Activated T-helper 1 cell treated with anti-CD3 and anti-CD28 coated beads, Interleukin-12 subunit alpha, Interleukin-12 subunit beta, Interleukin-2, Interleukin-4 antibody, amounts not matched to agents 30 ng/mL and 10 ng/mL and 1 ng/mL, durations not matched to agents 14 hours and 24 hours and 36 hours (primary cell): ENCODE measurements around the gene GPR152. TPM values are rescaled to one million over a fixed set of nuclear protein-coding genes. Genes with fewer than 3 reads are reported as not detected.
"Not testable (repeated sequence)": the region's sequence is repeated elsewhere in the genome, so short reads cannot be mapped to it uniquely, and the experiment has no call there.

Experiments used
- DNase-seq: peaks from one replicate; pipeline ENCODE4 v3.0.0; 2021; ENCODE audit warnings: low spot score
- H3K27ac Mint-ChIP-seq: one replicate; pipeline ENCODE4 v1.8.0; 2021; ENCODE audit warnings: mild to moderate bottlenecking, mixed read lengths
- H3K27me3 Mint-ChIP-seq: one replicate; pipeline ENCODE4 v1.8.0; 2022; ENCODE audit warnings: mild to moderate bottlenecking, moderate library complexity, mixed read lengths; ENCODE audit not compliant: insufficient read depth
- H3K36me3 Mint-ChIP-seq: one replicate; pipeline ENCODE4 v1.8.0; 2021; ENCODE audit warnings: low read depth, mixed read lengths
- H3K4me1 Mint-ChIP-seq: one replicate; pipeline ENCODE4 v1.8.0; 2021; ENCODE audit warnings: low read depth, mixed read lengths
- H3K4me3 Mint-ChIP-seq: one replicate; pipeline ENCODE4 v1.8.0; 2021; ENCODE audit warnings: mild to moderate bottlenecking, moderate library complexity, mixed read lengths
- H3K9me3 Mint-ChIP-seq: one replicate; pipeline ENCODE4 v1.8.0; 2021; ENCODE audit warnings: mixed read lengths
- intact Hi-C: fragments of 100-400 bp; cut with micrococcal nuclease; formaldehyde crosslinking; loops from one replicate; pipeline ENCODE4 v1.15.1; 2024
- total RNA-seq: library from RNA; stranded (reverse); gene quantifications from 2 replicates; pipeline ENCODE4 v1.2.3, GENCODE V29; 2022

The GPR152 gene
- total RNA-seq, 1 donor from 2014 or later: not detected

- peaks cover 75% of the 10 kb centered on the region for H3K4me1 Mint-ChIP-seq
- H3K36me3 Mint-ChIP-seq: peaks cover 32% of the 10 kb centered on the region
- no peaks in the 10 kb centered on the region for H3K9me3 Mint-ChIP-seq
Observed at GRCh38 chr11:67409261-67409666, 43.3 kb downstream of the GPR152 start.

GRCh38 chr11:67408437-67409200, 43.9 kb downstream of the GPR152 start:
- H3K4me1 Mint-ChIP-seq: peaks cover 77% of the 10 kb centered on the region
- H3K4me3 Mint-ChIP-seq: peak overlapping the region; percentile 88
- H3K27ac Mint-ChIP-seq: peak overlapping the region; percentile 92
- no peak for DNase-seq
- peaks cover 34% of the 10 kb centered on the region for H3K36me3 Mint-ChIP-seq
- H3K27me3 Mint-ChIP-seq: peaks cover 2% of the 10 kb centered on the region
- intact Hi-C loops: loop anchor here (1.0 to 10.0 kb wide), 4 partner anchors 13 to 1554 kb away; partner anchors contain the start of genes CFL1, CHKA and NDUFV1
- H3K9me3 Mint-ChIP-seq: no peaks in the 10 kb centered on the region

More at GRCh38 chr11:67409261-67409666, 43.3 kb downstream of the GPR152 start:
- peak; percentile 78 for DNase-seq
- Mint-ChIP-seq H3K27ac (peak overlapping the region; percentile 94), H3K27me3 (peaks cover 2% of the 10 kb centered on the region), H3K4me3 (peak overlapping the region; percentile 88)
- intact Hi-C loops: loop anchor here (1.0 to 10.0 kb wide), 4 partner anchors 12 to 1554 kb away; partner anchors contain the start of genes CFL1, CHKA and NDUFV1

- H3K9me3 Mint-ChIP-seq: no peaks in the 10 kb centered on the region
- intact Hi-C loops: loop anchor here (1.0 to 10.0 kb wide), 4 partner anchors 99 to 1553 kb away; partner anchors contain the start of genes CFL1, CHKA and NDUFV1
- DNase-seq: no peak
- peak overlapping the region; percentile 92 for H3K27ac Mint-ChIP-seq
- H3K4me1 Mint-ChIP-seq: peaks cover 69% of the 10 kb centered on the region
- peaks cover 32% of the 10 kb centered on the region for H3K36me3 Mint-ChIP-seq
- peak overlapping the region; percentile 88 for H3K4me3 Mint-ChIP-seq
- H3K27me3 Mint-ChIP-seq: no peaks in the 10 kb centered on the region
Observed at GRCh38 chr11:67407688-67408163, 44.8 kb downstream of the GPR152 start.

GRCh38 chr11:67406969-67407687, 45.4 kb downstream of the GPR152 start:
- no peak for DNase-seq
- Mint-ChIP-seq H3K36me3 (peaks cover 32% of the 10 kb centered on the region), H3K27ac (peak overlapping the region; percentile 92), H3K9me3 (no peaks in the 10 kb centered on the region), H3K4me1 (peaks cover 63% of the 10 kb centered on the region), H3K4me3 (peak overlapping the region; percentile 88), H3K27me3 (no peaks in the 10 kb centered on the region)
- intact Hi-C loops: loop anchor here (1.0 to 10.0 kb wide), 4 partner anchors 99 to 1552 kb away; partner anchors contain the start of genes CFL1, CHKA and NDUFV1

- no peaks in the 10 kb centered on the region for H3K9me3 Mint-ChIP-seq
- H3K36me3 Mint-ChIP-seq: peaks cover 32% of the 10 kb centered on the region
- intact Hi-C loops: loop anchor here (5.0 to 10.0 kb wide), 3 partner anchors 198 to 1552 kb away; partner anchors contain the start of genes CFL1, CHKA and NDUFV1
- peak overlapping the region; percentile 88 for H3K4me3 Mint-ChIP-seq
- no peak for DNase-seq
- H3K27ac Mint-ChIP-seq: peak overlapping the region; percentile 92
- H3K4me1 Mint-ChIP-seq: peaks cover 56% of the 10 kb centered on the region
- no peaks in the 10 kb centered on the region for H3K27me3 Mint-ChIP-seq
Observed at GRCh38 chr11:67406420-67406968, 46.0 kb downstream of the GPR152 start.

DNA sequence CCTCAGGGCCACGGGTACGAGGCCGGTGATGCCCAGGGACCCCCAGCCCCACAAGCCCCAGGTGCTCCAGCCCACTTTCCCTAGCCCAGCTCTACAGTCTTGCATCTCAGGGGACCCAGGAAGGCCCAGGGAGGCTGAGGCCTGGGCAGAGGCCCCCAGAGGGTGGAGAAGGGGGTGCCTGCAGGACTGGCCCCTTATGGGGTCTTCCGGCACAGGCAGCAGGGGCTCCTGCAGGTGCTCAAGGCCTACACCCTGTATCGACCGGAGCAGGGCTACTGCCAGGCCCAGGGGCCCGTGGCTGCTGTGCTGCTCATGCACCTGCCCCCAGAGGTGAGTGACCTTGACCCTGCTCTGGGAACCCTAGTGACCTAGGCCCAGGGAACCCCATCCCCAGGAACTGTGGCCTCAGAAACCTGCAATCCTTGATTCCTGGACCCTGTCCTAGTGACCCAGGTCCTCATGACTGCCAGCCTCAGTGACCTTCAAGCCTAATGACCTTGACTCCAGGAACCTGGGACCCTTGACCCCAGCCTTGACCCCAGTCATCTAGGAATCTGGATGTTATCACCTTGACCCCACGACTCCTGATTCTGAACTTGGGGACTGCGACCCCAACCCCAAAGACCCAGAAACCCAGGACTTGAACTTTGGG, 46.7 kb downstream of the GPR152 start:
- Mint-ChIP-seq H3K36me3 (peaks cover 32% of the 10 kb centered on the region), H3K4me3 (peak overlapping the region; percentile 88), H3K4me1 (peaks cover 56% of the 10 kb centered on the region), H3K27ac (peak overlapping the region; percentile 92), H3K9me3 (no peaks in the 10 kb centered on the region), H3K27me3 (no peaks in the 10 kb centered on the region)
- no peak for DNase-seq
- intact Hi-C loops: loop anchor here (5.0 to 10.0 kb wide), 3 partner anchors 199 to 1551 kb away; partner anchors contain the start of genes CFL1, CHKA and NDUFV1

DNA sequence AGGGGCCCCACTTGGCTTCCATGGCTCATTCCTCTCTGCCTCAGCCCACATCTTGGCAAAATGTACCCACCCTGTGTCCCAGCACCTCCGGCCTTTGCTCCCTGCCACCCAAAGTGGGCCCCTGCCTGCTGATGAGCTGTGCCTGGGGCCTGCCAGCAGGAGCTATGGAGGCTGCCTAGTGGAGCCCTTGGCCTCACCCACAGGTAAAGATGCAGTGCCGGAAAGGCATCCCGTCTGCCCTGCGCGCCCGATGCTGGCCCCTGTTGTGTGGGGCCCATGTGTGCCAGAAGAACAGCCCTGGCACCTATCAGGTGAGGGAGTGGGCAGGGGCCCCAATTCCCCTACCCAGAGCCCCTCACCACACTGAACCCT, 47.3 kb downstream of the GPR152 start:
- intact Hi-C loops: loop anchor here (5.0 to 10.0 kb wide), 3 partner anchors 200 to 1550 kb away; partner anchors contain the start of genes CFL1, CHKA and NDUFV1
- no peak for DNase-seq
- no peaks in the 10 kb centered on the region for H3K27me3 Mint-ChIP-seq
- H3K4me3 Mint-ChIP-seq: peak overlapping the region; percentile 88
- H3K4me1 Mint-ChIP-seq: peaks cover 60% of the 10 kb centered on the region
- H3K27ac Mint-ChIP-seq: peak overlapping the region; percentile 88
- H3K36me3 Mint-ChIP-seq: peaks cover 35% of the 10 kb centered on the region
- no peaks in the 10 kb centered on the region for H3K9me3 Mint-ChIP-seq

DNA sequence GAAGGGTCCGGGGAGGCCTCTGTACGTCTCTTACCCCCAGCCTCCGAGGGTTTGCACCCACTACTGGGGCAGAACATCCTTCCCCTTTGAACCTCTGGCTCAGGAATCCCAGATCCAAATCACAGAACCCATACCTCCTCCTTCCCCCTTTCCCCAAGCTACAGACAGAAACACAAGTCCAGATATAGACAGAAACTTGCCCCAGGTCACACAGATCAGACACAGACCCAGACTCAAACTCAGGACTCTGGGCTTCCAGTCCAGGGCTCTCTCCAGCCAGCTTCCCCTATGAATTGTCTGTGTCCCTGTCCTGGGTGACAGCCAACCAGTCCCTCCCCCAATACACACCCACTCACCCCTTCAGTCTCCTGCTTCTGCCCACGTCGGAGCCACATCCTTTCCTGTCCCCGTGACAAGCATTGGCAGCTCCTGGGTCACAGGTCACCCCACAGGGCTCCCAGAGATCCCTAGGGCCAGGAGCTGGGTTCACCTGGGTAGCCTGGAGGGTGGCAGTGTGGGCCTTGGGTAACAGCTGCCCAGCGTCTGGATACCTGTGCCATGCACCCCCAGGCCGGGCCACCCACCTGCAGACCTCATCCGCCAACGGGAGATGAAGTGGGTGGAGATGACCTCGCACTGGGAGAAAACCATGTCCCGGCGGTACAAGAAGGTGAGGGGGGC, 47.9 kb downstream of the GPR152 start:
- intact Hi-C loops: loop anchor here (5.0 to 10.0 kb wide), 5 partner anchors 137 to 1550 kb away; partner anchors contain the start of genes CFL1, CHKA, GRK2 and NDUFV1
- Mint-ChIP-seq H3K36me3 (peaks cover 34% of the 10 kb centered on the region), H3K4me3 (peak overlapping the region; percentile 88), H3K9me3 (no peaks in the 10 kb centered on the region), H3K27ac (peak overlapping the region; percentile 88), H3K27me3 (no peaks in the 10 kb centered on the region), H3K4me1 (peaks cover 58% of the 10 kb centered on the region)
- DNase-seq: peak; percentile 46

DNA sequence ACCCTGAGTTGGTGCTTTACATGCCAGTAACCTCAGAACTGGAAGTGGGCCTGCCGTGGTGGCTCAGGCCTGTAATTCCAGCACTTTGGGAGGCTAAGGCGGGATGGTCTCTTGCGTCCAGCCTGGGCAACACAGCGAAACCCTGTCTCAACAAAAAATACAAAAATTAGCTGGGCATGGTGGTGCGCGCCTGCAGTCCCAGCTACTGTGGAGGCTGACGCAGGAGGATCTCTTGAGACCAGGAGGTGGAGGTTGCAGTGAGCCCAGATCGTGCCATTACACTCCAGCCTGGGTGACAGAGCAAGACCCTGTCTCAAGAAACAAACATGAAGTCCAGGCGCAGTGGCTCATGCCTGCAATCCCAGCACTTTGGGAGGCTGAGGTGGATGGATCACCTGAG, 49.4 kb downstream of the GPR152 start:
- H3K9me3 Mint-ChIP-seq, DNase-seq, H3K27me3 Mint-ChIP-seq: not testable (repeated sequence)
- intact Hi-C loops: loop anchor here (1.0 to 10.0 kb wide), 5 partner anchors 25 to 1548 kb away; partner anchors contain the start of genes CFL1, GRK2, NDUFV1 and RPS6KB2
- peaks cover 31% of the 10 kb centered on the region for H3K36me3 Mint-ChIP-seq
- peak overlapping the region; percentile 88 for H3K4me3 Mint-ChIP-seq
- H3K4me1 Mint-ChIP-seq: peaks cover 49% of the 10 kb centered on the region
- H3K27ac Mint-ChIP-seq: peak overlapping the region; percentile 88

DNA sequence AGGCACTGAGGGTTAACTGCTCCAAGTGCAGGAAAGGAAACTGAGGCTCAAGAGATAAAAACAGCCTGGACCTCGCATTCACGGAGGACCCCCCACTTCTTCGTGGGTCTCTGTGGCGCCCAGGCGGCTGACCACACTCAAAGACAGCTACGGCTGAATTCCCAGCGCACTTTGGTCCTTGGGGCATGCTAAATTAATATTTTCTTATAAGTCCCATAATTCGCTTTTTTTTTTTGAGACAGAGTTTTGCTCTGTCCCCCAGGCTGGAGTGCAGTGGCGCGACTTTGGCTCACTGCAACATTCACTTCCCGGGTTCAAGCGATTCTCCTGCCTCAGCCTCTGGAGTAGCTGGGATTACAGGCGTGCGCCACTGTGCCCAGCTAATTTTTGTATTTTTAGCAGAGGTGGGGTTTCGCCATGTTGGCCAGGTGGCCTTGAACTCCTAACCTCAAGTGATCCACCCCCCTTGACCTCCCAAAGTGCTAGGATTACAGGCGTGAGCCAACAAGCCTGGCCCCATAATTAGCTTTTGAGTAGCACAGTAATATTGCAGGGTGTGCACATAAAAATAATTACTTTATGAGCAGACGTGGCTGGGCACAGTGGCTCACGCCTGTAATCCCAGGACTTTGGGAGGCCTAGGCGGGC, 50.2 kb downstream of the GPR152 start:
- H3K27ac Mint-ChIP-seq: peak overlapping the region; percentile 81
- DNase-seq, H3K9me3 Mint-ChIP-seq, H3K27me3 Mint-ChIP-seq: not testable (repeated sequence)
- H3K36me3 Mint-ChIP-seq: peaks cover 33% of the 10 kb centered on the region
- peak overlapping the region; percentile 88 for H3K4me3 Mint-ChIP-seq
- H3K4me1 Mint-ChIP-seq: peaks cover 49% of the 10 kb centered on the region
- intact Hi-C loops: loop anchor here (1.0 to 10.0 kb wide), 8 partner anchors 19 to 1548 kb away; partner anchors contain the start of genes AIP, CDK2AP2, CFL1 and GRK2
